GM21723 (cell line): Measurements from ENCODE around the gene ZNF362.
"Not testable (repeated sequence)": the region's sequence is repeated elsewhere in the genome, so short reads cannot be mapped to it uniquely, and the experiment has no call there.

ENCODE experiments used
- ATAC-seq: cut with Tn5 transposase; IDR thresholded peaks from one replicate; pipeline ENCODE4 v1.9.1; 2021; ENCODE audit warnings: mild to moderate bottlenecking, moderate library complexity; ENCODE audit not compliant: unreplicated experiment

Gene ZNF362

DNA sequence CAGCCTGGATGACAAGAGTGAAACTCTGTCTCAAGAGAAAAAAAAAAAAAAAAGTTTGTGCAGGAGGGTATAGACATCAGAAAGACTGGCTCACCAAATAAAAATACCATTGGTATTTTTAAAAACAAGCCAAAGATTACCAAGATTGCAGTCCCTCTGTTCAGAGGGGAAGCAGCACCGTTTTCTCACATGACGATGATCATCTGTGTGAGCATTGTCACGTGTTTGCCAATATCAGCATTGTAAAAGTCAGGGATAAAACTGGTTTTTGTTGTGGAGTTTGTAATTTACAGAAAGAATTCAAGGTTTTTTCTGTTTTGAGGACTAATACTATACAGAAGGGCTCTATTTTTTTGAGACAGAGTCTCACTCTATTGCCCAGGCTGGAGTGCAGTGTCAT, 26.5 kb downstream of the ZNF362 start:
- ATAC-seq: no peak

DNA sequence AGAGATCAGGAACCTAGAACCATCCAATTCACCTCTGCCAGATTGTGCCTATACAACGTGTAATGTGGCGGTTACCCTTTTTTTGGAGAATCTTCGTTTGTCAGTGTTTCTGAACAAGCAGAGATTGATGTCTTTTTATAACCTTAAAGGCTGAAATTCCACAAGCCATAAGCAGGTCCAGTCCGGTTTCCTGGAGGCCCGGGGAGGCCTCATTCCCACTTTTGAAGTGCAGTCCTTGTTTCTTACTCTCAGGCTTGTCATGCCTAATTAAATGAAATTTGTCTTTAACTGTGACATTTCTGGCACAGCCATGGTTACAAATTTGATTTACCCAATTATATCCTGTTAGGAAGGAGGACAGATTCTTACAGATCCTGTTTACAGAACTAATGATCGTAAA, 27.8 kb downstream of the ZNF362 start:
- ATAC-seq: no peak

DNA sequence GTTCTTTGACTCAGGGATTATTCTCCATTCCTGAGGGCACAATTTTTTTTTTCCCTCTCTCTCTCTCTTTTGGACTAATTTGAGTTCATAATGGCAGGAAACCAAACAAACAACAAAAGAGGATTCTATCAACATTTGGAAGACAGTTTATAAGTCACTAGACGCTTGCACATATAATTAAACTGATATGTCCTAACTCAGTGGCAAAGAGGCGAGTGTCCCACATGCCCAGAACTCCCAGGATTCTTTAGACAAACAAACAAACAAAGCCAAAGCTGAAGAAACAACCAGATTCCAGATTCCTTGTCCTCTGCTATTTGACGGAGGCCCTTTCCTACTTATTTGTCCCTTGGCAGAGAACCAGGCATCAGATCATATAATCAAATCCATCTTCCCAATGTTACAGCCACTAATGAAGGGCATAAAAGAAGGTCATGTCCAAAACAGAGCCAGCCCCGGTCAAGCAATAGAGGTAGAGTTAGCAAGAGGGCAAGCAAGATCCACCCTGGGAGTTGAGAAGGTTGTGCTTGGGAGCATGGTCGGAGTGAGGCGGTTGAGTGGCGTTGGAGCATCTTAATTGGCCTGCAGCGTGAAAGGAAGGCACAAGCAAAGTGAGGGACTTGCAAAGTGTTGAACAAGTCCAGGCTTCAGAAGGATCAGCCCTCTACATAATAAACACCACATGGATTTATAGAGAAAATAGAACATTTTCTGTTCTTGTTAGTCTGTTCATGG, 30.3 kb downstream of the ZNF362 start:
- ATAC-seq: no peak

DNA sequence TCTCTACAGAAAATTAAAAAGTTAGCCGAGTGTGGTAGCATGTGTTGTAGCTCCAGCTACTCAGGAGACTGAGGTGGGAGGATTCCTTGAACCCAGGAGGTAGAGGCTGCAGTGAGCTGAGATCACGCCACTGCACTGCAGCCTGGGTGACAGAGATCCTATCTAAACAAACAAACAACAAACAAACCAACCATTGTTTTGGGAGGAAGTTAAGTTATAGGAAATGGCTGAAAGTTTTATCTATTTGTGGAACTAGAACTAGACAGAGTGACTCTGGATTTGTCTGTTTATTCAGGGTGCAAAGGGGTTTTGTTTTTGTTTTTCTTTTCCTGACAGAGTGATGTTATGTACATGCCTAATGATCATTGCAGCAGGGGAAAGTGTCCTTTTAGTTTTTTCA, 31.0 kb downstream of the ZNF362 start:
- ATAC-seq: no peak

DNA sequence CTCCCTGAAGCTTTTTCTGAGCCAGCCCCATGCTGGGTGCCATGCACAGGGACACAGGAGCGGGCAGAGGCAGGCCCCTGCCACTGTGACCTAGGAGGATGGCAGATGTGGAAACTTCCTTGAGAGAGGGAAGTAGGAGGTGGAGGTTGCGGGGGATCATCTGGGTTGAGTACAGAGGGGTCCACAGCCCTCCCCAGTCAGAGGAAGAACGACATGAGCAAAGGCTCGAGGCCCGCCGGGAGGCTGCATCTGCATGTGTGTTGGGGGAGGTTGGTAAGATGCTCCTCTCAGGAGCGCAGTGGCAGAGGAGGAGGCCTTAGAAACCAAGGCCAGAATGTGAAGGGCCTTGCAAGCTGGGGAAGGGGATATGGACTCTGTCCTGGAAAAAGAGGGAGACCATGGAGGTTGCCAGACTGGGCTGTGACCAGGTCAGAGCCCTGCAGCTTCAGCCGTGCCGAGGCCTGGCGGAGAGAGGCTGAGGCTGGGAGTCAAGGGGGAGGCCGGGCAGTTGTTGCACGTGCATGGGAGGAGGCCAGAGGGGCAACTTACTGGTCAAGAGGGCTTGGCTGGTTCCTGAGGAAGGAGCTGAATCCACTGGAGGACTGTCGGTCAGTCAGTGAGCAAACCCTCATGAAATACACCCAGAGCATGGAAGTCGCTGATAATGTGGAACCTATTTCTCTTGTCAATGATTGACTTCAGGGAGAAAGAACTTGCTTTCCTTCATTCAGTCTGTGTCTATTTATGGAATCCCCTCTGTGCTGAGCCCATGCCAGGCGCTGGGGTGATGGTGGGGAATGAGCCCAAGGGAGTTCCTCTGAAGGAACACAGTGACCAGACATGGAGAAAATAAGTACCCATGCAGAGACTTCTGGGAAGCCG, 32.9 kb downstream of the ZNF362 start:
- no peak for ATAC-seq

DNA sequence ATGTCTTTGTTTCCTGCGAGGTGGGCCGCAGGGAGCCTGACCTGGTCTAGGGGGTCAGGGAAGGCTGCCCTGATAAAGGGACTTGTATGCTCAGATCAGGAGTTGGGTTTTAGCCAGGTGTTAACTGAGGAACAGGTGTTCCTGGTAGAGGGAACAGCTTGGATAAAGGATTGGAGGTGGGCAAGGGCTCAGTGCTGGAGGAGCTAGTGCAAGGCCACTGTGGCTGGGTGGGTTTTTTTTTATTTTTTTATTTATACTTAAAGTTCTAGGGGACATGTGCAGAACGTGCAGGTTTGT, 33.5 kb downstream of the ZNF362 start:
- no peak for ATAC-seq

DNA sequence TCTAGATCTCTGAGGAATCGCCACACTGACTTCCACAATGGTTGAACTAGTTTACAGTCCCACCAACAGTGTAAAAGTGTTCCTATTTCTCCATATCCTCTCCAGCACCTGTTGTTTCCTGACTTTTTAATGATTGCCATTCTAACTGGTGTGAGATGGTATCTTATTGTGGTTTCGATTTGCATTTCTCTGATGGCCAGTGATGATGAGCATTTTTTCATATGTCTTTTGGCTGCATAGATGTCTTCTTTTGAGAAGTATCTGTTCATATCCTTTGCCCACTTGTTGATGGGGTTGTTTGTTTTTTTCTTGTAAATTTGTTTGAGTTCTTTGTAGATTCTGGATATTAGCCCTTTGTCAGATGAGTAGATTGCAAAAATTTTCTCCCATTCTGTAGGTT, 34.3 kb downstream of the ZNF362 start:
- ATAC-seq: not testable (repeated sequence)

DNA sequence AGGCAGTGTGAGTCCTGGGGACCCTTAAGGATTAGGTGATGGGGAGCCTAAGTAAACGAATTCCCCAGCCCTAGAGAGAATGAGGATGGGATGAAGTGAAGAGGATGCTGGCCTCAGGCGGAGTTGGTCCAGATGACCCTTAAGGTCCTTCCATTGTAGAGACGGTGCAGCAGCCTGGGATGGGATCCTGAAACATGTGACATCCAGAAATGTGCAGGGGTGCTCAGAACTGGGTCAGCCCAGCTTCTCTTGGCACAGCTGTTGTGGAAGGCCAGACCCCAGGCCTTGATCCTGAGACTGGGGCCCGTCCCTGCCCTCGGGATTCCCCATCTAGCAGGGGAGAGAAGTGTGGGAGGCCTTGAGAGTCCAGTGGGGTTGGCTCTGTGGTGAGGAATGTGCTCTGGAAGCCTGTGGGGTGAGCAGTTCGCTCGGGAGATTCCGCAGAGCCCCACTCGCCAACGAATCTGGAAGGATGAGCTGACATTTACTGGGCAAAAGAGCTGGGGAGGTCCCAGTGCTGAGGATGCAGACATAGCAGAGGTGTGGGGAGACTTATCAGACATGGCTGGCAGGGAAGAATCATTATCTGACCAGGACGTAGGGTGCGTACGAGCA, 36.5 kb downstream of the ZNF362 start:
- no peak for ATAC-seq

DNA sequence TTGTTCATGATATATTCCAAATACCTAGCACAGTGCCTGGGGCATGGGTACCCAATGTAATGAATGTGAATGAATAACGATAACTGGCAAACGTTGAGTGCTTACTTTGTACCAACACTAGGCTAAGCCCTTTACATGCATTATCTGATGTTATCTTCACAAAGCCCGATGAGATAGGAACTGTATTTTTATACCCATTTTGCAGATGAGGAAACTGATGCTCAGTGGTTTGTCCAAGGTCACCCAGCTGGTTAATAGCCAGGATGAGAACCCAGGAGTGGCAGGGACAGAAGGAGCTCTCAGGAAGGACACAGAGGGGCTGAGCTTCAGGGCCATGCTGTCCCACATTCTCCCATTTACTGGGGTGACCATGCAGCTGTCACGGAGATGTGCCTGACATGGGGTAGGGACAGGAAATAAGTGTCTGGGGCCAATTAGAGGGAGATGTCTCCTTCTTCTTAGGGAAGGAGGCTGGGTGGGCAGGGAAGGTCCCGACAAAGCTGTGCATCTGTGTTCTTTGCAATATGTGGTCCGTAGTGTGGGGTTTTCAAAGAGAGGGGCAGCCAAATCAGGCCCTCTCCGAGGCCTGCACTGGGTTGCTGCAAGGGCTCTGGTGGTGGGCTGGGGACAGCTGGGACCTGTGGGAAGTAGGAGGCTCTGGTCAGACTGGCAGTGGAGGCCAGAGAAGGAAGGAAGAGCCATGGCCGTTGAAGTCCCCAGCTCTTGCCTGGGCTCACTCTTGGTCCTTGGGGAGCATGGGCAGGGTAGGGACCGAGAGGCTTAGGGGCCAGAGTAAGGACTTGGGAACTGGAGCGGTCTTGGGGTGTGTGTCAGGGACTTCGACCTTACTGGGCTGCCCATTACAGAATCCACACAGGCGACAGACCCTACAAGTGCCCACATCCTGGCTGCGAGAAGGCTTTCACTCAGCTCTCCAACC, 38.0 kb downstream of the ZNF362 start:
- ATAC-seq: no peak

DNA sequence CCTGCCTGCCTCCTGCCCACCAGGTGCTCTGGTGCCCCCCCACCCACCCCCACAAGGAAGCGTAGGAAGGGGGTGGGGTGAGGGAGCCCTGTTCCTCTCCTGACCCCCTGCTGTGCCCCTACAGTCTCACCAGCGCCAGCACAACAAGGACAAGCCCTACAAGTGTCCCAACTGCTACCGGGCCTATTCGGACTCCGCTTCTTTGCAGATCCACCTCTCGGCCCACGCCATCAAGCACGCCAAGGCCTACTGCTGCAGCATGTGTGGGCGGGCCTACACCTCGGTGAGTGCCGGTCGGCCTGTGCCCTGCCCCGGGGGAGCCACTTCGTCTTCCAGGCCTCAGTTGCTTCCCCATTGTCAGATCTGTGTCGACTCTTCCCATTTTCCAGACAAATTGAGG, 38.7 kb downstream of the ZNF362 start:
- no peak for ATAC-seq

DNA sequence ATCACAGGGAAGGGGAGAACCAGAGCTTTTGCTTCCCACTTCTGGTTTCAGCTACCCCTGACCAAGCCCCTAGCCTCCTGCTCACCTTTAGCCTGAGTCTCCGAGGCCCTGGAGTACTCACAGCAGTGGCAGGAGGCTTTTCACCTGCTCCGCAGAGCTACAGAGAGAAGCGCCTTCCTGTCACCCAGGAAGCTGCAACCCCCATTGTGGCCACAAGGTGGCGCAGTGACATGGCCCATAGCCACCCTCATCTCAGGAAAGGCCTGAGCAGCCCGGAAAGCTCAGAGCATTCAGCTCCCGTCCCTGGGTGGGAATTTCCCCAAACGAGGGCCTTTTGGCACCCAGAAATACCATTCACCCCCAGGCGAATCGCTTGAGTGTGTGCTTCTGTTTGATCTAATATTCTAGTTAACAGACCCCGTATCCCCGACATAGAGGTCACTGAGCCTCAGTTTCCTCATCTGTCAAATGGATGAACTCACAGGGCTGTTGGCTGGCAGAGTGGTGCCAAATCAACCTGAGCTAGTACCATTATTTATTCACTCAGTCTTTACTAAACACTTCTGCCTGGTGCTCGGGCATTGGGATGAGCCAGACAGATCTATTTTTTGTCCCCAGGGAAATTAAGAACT, 39.3 kb downstream of the ZNF362 start:
- peak; percentile 86 for ATAC-seq

DNA sequence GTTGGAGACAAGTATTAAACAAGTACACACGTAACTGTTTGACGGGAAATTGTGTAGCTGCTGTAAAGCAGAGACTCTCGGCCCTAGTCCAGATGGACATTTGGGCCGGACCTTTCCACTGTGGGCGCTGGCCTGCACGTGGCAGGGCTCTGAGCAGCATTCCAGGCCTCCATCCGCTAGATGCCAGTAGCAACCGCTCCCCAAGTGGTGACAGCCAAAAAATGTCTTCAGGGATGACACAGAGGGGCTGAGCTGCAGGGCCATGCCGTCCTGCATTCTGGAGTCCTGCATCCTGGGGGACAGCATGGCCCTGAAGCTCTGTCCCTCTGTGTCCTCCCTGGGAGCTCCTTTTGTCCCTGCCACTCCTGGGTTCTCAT, 39.8 kb downstream of the ZNF362 start:
- ATAC-seq: no peak

DNA sequence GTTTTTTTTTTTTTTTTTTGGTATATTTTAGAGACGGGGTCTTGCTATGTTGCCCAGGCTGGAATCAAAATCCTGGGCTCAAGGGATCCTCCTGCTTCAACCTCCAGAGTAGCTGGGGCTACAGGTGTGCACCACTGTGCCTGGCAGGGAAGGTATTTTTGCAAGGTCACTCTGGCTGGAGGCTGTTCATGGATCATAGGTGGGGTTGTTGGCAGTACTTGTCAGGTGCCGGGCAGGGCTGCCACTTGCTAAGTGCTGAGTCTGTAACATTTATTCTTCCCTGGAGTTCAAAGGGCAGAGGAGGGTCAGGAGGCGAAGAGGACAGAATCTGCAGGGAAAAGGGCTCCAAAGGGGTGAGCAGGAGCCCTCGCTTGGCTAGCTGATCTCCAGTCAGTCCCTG, 40.5 kb downstream of the ZNF362 start:
- ATAC-seq: no peak

DNA sequence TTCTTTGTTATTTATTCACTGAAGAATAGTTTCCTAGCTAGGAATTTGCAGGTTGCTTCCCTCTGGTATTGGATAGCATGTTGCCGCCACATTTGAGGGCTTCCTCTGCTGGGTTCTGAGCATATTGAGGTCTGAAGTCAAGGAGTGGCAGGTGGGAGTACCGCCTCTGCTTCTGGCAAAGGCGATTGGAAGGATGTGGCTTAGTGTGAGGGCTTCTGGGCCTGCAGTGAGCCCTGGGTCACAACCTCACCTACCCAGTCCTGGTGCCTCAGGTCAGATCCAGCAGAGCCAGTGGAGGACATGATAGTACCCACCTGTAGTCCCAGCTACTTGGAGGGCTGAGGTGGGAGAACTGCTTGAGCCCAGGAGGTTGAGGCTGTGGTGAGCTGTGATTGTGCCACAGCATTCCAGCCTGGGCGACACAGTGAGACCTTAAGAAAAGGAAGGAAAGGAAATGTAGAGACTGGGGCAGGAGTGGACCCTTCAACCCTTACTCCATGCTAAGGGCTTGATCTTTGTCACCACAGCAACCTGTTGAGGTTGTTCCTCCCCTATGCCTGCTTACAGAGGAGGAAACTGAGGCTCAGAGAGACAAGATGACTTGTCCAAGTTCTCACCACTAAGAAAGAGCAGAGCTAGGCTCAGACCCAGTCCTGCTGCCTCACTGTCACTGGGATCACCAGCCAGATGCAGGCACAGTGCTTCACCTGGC, 41.8 kb downstream of the ZNF362 start:
- no peak for ATAC-seq

DNA sequence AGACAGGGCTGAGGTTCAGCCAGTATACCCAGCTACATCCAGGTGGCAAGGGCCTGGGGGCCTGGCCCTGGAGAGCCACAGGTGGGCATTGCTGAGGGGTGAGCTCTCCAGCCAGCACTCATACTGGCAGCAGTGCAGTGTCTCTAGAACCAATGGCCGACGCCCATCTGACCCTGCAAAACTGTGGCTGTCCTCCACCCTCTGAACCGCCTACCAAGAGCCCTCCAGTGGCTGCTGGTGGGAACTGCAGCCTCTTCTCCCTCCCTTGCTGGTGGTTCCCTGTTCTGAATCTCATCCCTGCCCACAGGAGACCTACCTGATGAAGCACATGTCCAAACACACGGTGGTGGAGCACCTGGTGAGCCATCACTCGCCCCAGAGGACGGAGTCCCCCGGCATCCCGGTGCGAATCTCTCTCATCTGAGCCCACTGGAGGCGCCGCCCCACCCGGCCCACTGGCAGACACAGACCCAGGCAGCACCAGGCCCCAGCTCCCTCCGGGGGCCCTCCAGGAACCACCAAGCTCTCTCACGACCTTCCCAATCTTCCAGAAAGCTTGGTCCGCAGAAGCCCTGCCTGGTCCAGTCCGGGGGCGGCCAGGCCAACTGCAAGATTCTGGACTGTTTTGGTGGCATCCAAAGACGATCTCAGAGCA, 42.5 kb downstream of the ZNF362 start:
- ATAC-seq: no peak

DNA sequence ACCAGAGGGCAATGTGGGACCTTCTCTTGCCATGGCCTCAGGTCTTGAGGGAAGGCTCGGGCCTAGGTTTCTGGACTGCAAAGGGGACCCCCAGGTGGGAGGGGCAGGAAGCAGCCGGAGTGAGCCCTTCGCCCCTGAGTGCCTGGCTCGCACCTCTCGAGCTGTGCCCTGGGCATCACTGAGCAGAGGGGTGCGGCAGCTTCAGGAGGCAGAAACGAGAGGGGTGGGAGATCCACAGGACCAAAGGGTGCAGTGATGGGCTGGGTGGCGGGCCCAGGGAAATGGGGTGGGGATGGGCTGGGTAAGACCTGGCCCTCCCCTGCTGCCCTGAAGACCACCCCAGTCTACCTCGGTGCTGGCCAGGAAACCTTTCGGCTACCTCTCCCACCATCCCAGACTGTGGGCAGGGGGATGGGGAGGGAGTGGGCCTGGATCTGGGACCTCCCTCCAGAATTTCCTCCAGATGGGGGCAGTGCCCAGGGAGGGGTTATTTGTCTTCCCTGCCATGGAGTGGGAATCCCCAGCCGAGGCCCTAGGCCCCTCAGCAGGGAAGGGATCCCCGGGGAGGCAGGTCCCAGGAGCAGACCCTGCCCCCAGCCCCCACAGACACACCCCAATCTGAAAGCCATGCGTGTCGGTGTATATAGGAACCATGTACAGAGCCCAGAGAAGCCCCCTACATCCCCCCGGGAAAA, 43.3 kb downstream of the ZNF362 start:
- no peak for ATAC-seq

DNA sequence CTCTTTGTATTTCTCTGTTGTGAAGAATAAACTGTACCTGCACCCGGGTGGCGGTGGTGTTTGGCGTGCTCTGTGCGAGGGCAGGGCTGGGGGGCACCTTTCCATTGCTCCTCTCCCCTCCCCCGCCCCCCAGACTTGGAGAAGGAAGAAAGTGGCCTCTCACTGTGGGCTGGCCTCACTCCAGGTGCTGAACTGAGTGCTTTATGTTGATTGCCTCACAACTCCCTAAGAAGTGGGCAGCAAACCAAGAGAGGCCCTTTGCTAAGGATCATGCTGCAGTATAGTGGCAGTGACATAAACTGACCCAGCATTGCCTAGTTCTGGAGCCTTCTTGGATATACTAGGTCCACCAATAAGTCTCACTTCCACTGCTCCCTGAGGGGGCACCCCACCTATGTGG, 44.4 kb downstream of the ZNF362 start:
- ATAC-seq: no peak

DNA sequence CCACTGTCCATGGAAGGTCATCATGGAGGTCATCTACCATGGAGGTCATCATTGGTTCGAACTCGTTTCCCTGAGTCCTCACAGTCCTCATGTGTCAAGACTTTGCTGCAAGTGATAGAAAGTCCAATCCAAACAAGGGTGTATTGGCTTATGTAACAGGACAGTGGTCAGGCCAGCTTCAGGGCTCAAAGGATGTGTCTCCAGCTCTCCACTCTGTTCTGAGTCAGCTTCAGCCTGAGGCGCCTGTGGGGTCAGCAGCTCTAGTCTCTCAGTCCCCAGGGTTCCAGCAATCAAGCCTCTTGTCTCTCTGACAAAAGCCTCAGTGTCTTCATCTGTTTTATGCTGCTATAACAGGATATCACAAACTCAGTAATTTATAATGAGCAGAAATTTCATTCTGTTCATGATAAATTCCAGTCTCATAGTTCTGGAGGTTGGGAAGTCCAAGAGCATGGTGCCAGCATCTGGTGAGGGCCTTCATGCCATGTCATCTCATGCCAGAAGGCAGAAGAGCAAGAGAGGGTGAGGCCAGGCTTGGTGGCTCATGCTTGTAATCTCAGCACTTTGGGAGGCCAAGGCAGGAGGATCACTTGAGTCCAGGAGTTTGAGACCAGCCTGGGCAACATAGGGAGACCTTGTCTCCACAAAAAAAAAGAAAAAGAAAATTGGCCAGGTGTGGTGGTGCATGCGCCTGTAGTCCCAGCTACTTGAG, 45.1 kb downstream of the ZNF362 start:
- no peak for ATAC-seq
